ENCODE results near the gene ACTL8. TPM values are rescaled to one million over a fixed set of nuclear protein-coding genes. Genes with fewer than 3 reads are reported as not detected.

Gene ACTL8
- polyA plus RNA-seq, 1 donor (not counting 4 experiments of a cell fraction or from before 2014, with no cell fraction given), result not detected

GRCh38 chr1:17729909-17730308 lies 25.2 kb upstream of the ACTL8 start:
- Histone ChIP-seq H3K36me3 (ENCODE audit: control insufficient read depth in 2 of 2, extremely low read depth in 1 of 2, insufficient read depth in 2 of 2, low read length in 2 of 2) (no peaks in the 10 kb centered on the region), H3K79me2 (ENCODE audit: control insufficient read depth, insufficient read depth, low read length) (no peaks in the 10 kb centered on the region), H3K9me1 (ENCODE audit: control insufficient read depth, extremely low read depth, insufficient read depth, low read length) (no peaks in the 10 kb centered on the region), H3K9ac (ENCODE audit: control insufficient read depth, extremely low read depth, insufficient read depth, low read length) (no peak overlapping the region), H3K4me1 (ENCODE audit: control insufficient read depth, extremely low read depth, insufficient read depth, low read length) (no peaks in the 10 kb centered on the region), H3K27ac (ENCODE audit: control insufficient read depth, insufficient read depth, low read length) (no peak overlapping the region), H3K4me2 (ENCODE audit: control insufficient read depth, extremely low read depth, insufficient read depth, low read depth, low read length) (no peak overlapping the region), H4K20me1 (ENCODE audit: control insufficient read depth, extremely low read depth, insufficient read depth, low read length) (no peaks in the 10 kb centered on the region), H2AFZ (ENCODE audit: control insufficient read depth, low read length) (no peak overlapping the region), H3K9me3 (ENCODE audit: control insufficient read depth, low read depth, low read length) (no peaks in the 10 kb centered on the region), H3K27me3 (ENCODE audit: control insufficient read depth, extremely low read depth, insufficient read depth, low read length) (no peaks in the 10 kb centered on the region), H3K4me3 (ENCODE audit: control insufficient read depth in 2 of 3, extremely low read depth in 1 of 3, insufficient read depth in 2 of 3, low read depth in 1 of 3, low read length in 3 of 3) (no peak overlapping the region)
- dilution Hi-C loops (cut with MboI; ENCODE audit: extremely low pct_ligation_motif_present, low sequenced_read_pairs), result no loop called here
- TF ChIP-seq CTCF (optimal IDR thresholded peaks at IDR 0.05 in 1 of 3, IDR thresholded peaks at IDR 0.05 in 1 of 3, conservative IDR thresholded peaks at IDR 0.05 in 1 of 3; ENCODE audit: extremely low read depth in 1 of 3, insufficient read depth in 2 of 3, low read length in 3 of 3) (no peak), EZH2 (IDR thresholded peaks at IDR 0.05; ENCODE audit: low read length) (no peak)
- no peak for FAIRE-seq
- no peak for DNase-seq (ENCODE audit: low read depth, low spot score)

DNA sequence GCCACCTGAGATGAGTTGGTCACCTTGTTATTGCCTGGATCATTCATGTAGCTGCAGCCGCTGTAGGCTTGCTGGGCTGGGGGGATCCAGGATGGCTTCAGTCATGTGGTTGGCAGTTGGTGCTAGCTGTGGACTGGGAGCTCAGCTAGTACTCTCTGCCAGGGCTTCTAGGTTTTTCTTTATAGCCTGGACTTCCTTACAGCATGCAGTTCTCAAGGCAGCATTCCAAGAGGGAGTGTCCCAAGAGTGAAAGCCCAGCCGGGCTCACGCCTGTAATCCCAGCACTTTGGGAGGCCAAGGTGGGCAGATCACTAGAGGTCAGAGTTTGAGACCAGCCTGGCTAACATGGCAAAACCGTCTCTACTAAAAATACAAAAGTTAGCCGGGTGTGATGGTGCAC lies 23.7 kb upstream of the ACTL8 start:
- H3K9me3 ChIP-seq (ENCODE audit: control insufficient read depth, low read depth, low read length), result no peaks in the 10 kb centered on the region
- H3K36me3 ChIP-seq (ENCODE audit: control insufficient read depth in 2 of 2, extremely low read depth in 1 of 2, insufficient read depth in 2 of 2, low read length in 2 of 2), result no peaks in the 10 kb centered on the region
- H3K27me3 ChIP-seq (ENCODE audit: control insufficient read depth, extremely low read depth, insufficient read depth, low read length), result no peaks in the 10 kb centered on the region
- DNase-seq (ENCODE audit: low read depth, low spot score) (no peak), FAIRE-seq (no peak)
- dilution Hi-C loops (cut with MboI; ENCODE audit: extremely low pct_ligation_motif_present, low sequenced_read_pairs), result no loop called here
- no peaks in the 10 kb centered on the region for H3K4me1 ChIP-seq (ENCODE audit: control insufficient read depth, extremely low read depth, insufficient read depth, low read length)
- TF ChIP-seq EZH2 (IDR thresholded peaks at IDR 0.05; ENCODE audit: low read length) (no peak), CTCF (optimal IDR thresholded peaks at IDR 0.05 in 1 of 3, IDR thresholded peaks at IDR 0.05 in 1 of 3, conservative IDR thresholded peaks at IDR 0.05 in 1 of 3; ENCODE audit: extremely low read depth in 1 of 3, insufficient read depth in 2 of 3, low read length in 3 of 3) (no peak)
- H3K9me1 ChIP-seq (ENCODE audit: control insufficient read depth, extremely low read depth, insufficient read depth, low read length), result no peaks in the 10 kb centered on the region
- H3K27ac ChIP-seq (ENCODE audit: control insufficient read depth, insufficient read depth, low read length), result no peak overlapping the region
- no peak overlapping the region for H3K9ac ChIP-seq (ENCODE audit: control insufficient read depth, extremely low read depth, insufficient read depth, low read length)
- no peak overlapping the region for H3K4me3 ChIP-seq (ENCODE audit: control insufficient read depth in 2 of 3, extremely low read depth in 1 of 3, insufficient read depth in 2 of 3, low read depth in 1 of 3, low read length in 3 of 3)
- no peaks in the 10 kb centered on the region for H4K20me1 ChIP-seq (ENCODE audit: control insufficient read depth, extremely low read depth, insufficient read depth, low read length)
- no peak overlapping the region for H3K4me2 ChIP-seq (ENCODE audit: control insufficient read depth, extremely low read depth, insufficient read depth, low read depth, low read length)
- no peaks in the 10 kb centered on the region for H3K79me2 ChIP-seq (ENCODE audit: control insufficient read depth, insufficient read depth, low read length)
- no peak overlapping the region for H2AFZ ChIP-seq (ENCODE audit: control insufficient read depth, low read length)

Data from keratinocyte (primary cell).